Endothelial cell of umbilical vein (primary cell): ENCODE measurements around the gene GAP43. TPM values are rescaled to one million over a fixed set of nuclear protein-coding genes. Genes with fewer than 3 reads are reported as not detected.

Experiments used
- BruUV-seq: library from RNA; stranded (reverse); fragments of 400-500 nt; replicated peaks from 2 replicates; lab custom pipeline; 2021; lab: Mats Ljungman, UMichigan
- CTCF ChIA-PET: fragments of 300-600, 350-600 bp; sonication (Branson Sonifier 250); formaldehyde crosslinking; loops from one replicate; lab custom pipeline; 2021; ENCODE audit warnings: antibody characterized with exemption, inconsistent platforms; lab: Charles Lee
- POLR2A ChIA-PET: fragments of 300-600, 350-600 bp; sonication (Branson Sonifier 250); formaldehyde crosslinking; loops from one replicate; lab custom pipeline; 2021; ENCODE audit warnings: antibody characterized with exemption, inconsistent platforms; lab: Charles Lee
- DNase-seq: peaks from one replicate; pipeline ENCODE4 v3.0.0-alpha.2; 2011; ENCODE audit warnings: low read depth, low spot score
- FAIRE-seq: peaks from 2 replicates; lab custom pipeline; 2011; peaks lifted over from hg19 to GRCh38; lab: Jason Lieb, UNC
- H2AFZ ChIP-seq: 2 replicates; pipeline ENCODE4 v1.6.0; 2012; ENCODE audit warnings: low read depth, low read length, control low read depth, inconsistent platforms
- H3K27ac ChIP-seq: 2 replicates; pipeline ENCODE4 v1.5.1; 2011; ENCODE audit warnings: low read depth, mild to moderate bottlenecking, control low read depth, low read length, moderate library complexity; ENCODE audit not compliant: insufficient read depth
- H3K27me3 ChIP-seq, 2 experiments: 2 replicates each; pipeline versions ENCODE4 v1.6.0 to v1.6.1; 2011; ENCODE audit warnings: low read length in 2 of 2, mixed read lengths in 1 of 2; ENCODE audit not compliant: control insufficient read depth in 2 of 2, insufficient read depth in 2 of 2
- H3K36me3 ChIP-seq, 2 experiments: 2 replicates in 1 of 2; 3 replicates in 1 of 2; pipeline ENCODE4 v1.5.1; 2011; ENCODE audit warnings: low read length in 2 of 2, mild to moderate bottlenecking in 1 of 2, moderate library complexity in 1 of 2; ENCODE audit not compliant: control insufficient read depth in 2 of 2, insufficient read depth in 2 of 2; ENCODE audit errors: extremely low read depth in 1 of 2
- H3K4me1 ChIP-seq: 3 replicates; pipeline ENCODE4 v1.5.1; 2011; ENCODE audit warnings: mild to moderate bottlenecking, low read length; ENCODE audit not compliant: control insufficient read depth, insufficient read depth; ENCODE audit errors: extremely low read depth
- H3K4me2 ChIP-seq: 2 replicates; pipeline ENCODE4 v1.6.1; 2011; ENCODE audit warnings: low read length, control low read depth, mixed read lengths; ENCODE audit not compliant: insufficient read depth
- H3K4me3 ChIP-seq, 3 experiments: fragments of 200-600 bp in 1 of 3; sonication (generic), shearing (Covaris generic) in 1 of 3; replicated peaks in 1 of 3; 2 replicates each; pipeline ENCODE4 v1.5.1; 2011 to 2016; ENCODE audit warnings: control low read depth in 3 of 3, low read length in 3 of 3, mild to moderate bottlenecking in 2 of 3, inconsistent platforms in 1 of 3, low read depth in 1 of 3, moderate library complexity in 1 of 3; ENCODE audit not compliant: insufficient read depth in 1 of 3
- H3K79me2 ChIP-seq: 2 replicates; pipeline ENCODE4 v1.6.0; 2012; ENCODE audit warnings: low read length, inconsistent platforms; ENCODE audit not compliant: control insufficient read depth, insufficient read depth
- H3K9ac ChIP-seq: replicated peaks from 2 replicates; pipeline ENCODE3; 2011; ENCODE audit warnings: low read length, control low read depth; ENCODE audit not compliant: insufficient read depth; ENCODE audit errors: extremely low read depth
- H3K9me1 ChIP-seq: replicated peaks from 3 replicates; pipeline ENCODE4 v1.6.0; 2011; ENCODE audit warnings: mild to moderate bottlenecking, low read length; ENCODE audit not compliant: control insufficient read depth, insufficient read depth; ENCODE audit errors: extremely low read depth
- H3K9me3 ChIP-seq: replicated peaks from 2 replicates; pipeline ENCODE4 v1.5.1; 2012; ENCODE audit warnings: low read length, inconsistent platforms; ENCODE audit not compliant: control insufficient read depth, insufficient read depth
- H4K20me1 ChIP-seq: replicated peaks from 2 replicates; pipeline ENCODE3; 2011; ENCODE audit warnings: mild to moderate bottlenecking, low read length; ENCODE audit not compliant: control insufficient read depth, insufficient read depth; ENCODE audit errors: extremely low read depth
- EZH2 ChIP-seq: IDR thresholded peaks from 2 replicates; pipeline ENCODE4 v1.6.1; 2012; ENCODE audit warnings: borderline replicate concordance, low read depth, mild to moderate bottlenecking, moderate library complexity, low read length, inconsistent platforms; ENCODE audit not compliant: severe bottlenecking
- FOS ChIP-seq: IDR thresholded peaks from 2 replicates; pipeline ENCODE4 v1.6.1; 2011; ENCODE audit warnings: mild to moderate bottlenecking, low read length, moderate library complexity, borderline replicate concordance; ENCODE audit not compliant: insufficient read depth
- GATA2 ChIP-seq: IDR thresholded peaks from 2 replicates; pipeline ENCODE4 v1.7.0; 2011; ENCODE audit warnings: low read depth, mild to moderate bottlenecking, moderate library complexity, mixed read lengths, low read length; ENCODE audit not compliant: insufficient read length, insufficient read depth
- JUN ChIP-seq: IDR thresholded peaks from 2 replicates; pipeline ENCODE4 v1.6.1; 2011; ENCODE audit warnings: borderline replicate concordance, low read depth; ENCODE audit not compliant: insufficient read length, insufficient read depth
- MYC ChIP-seq: IDR thresholded peaks from one replicate; pipeline ENCODE4 v1.6.1; 2011; ENCODE audit warnings: mild to moderate bottlenecking, low read depth, low read length
- POLR2A ChIP-seq: IDR thresholded peaks from 2 replicates; pipeline ENCODE4 v1.6.1; 2012; ENCODE audit warnings: low read depth, mild to moderate bottlenecking, control low read depth, low read length
- POLR2AphosphoS5 ChIP-seq: IDR thresholded peaks from 2 replicates; pipeline ENCODE4 v1.6.1; 2012; ENCODE audit warnings: low read depth, mild to moderate bottlenecking, control low read depth, low read length, moderate library complexity; ENCODE audit not compliant: insufficient read depth
- dilution Hi-C: fragments of 300-500 bp; cut with MboI; formaldehyde crosslinking; loops from one replicate; pipeline ENCODE4 v1.15.0; 2019; ENCODE audit warnings: low sequenced_read_pairs; ENCODE audit not compliant: extremely low pct_ligation_motif_present
- intact Hi-C: fragments of 100-400 bp; cut with micrococcal nuclease; formaldehyde crosslinking; loops from one replicate; pipeline ENCODE4 v1.10.0; 2022
- polyA plus RNA-seq, 4 experiments: library from polyadenylated mRNA; depleted of rRNA in 3 of 4; stranded (reverse) in 3 of 4; unstranded in 1 of 4; fragments of >200 nt; gene quantifications; 2 replicates each; pipeline versions ENCODE4 v1.2.1 to v1.2.3, GENCODE V29; 2011 to 2012; ENCODE audit warnings: missing spikeins in 1 of 4
- total RNA-seq: library from RNA; stranded (reverse); gene quantifications from 2 replicates; pipeline ENCODE4 v1.2.3, GENCODE V29; 2021
- TF ChIP-seq, protein P1 (sequence below): IDR thresholded peaks from 2 replicates; pipeline ENCODE4 v1.6.1; 2011; ENCODE audit not compliant: insufficient read depth, insufficient read length
- TF ChIP-seq, protein P2 (sequence below), 2 donors: IDR thresholded peaks; 1 replicate in 1 of 2; 2 replicates in 1 of 2; pipeline ENCODE4 v1.5.1; 2011; ENCODE audit warnings: low read length in 2 of 2, mild to moderate bottlenecking in 2 of 2, moderate library complexity in 2 of 2, control low read depth in 1 of 2, inconsistent platforms in 1 of 2, low read depth in 1 of 2; ENCODE audit not compliant: insufficient read depth in 1 of 2; ENCODE audit errors: extremely low read depth in 1 of 2

Gene GAP43
- total and polyA plus RNA-seq, 2 donors (not counting 3 experiments of a cell fraction or from before 2014, with no cell fraction given): 0.06 TPM; not detected in 1

- Histone ChIP-seq H3K9me3 (no peaks in the 10 kb centered on the region), H3K9ac (no peak overlapping the region), H3K27me3 (no peaks in the 10 kb centered on the region), H2AFZ (no peak overlapping the region), H3K27ac (no peak overlapping the region), H3K79me2 (no peaks in the 10 kb centered on the region), H3K4me3 (no peak overlapping the region), H3K36me3 (no peaks in the 10 kb centered on the region), H4K20me1 (no peaks in the 10 kb centered on the region), H3K9me1 (no peaks in the 10 kb centered on the region), H3K4me1 (peaks cover 2% of the 10 kb centered on the region), H3K4me2 (no peak overlapping the region)
- intact Hi-C loops: no loop called here
- POLR2A ChIA-PET: no interaction called here
- no peak for DNase-seq
- TF ChIP-seq GATA2 (no peak), FOS (no peak), MYC (no peak), POLR2A (no peak), POLR2AphosphoS5 (no peak), EZH2 (no peak), JUN (no peak)
- TF ChIP-seq, protein P1, sequence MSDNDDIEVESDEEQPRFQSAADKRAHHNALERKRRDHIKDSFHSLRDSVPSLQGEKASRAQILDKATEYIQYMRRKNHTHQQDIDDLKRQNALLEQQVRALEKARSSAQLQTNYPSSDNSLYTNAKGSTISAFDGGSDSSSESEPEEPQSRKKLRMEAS: no peak
- TF ChIP-seq, protein P2, sequence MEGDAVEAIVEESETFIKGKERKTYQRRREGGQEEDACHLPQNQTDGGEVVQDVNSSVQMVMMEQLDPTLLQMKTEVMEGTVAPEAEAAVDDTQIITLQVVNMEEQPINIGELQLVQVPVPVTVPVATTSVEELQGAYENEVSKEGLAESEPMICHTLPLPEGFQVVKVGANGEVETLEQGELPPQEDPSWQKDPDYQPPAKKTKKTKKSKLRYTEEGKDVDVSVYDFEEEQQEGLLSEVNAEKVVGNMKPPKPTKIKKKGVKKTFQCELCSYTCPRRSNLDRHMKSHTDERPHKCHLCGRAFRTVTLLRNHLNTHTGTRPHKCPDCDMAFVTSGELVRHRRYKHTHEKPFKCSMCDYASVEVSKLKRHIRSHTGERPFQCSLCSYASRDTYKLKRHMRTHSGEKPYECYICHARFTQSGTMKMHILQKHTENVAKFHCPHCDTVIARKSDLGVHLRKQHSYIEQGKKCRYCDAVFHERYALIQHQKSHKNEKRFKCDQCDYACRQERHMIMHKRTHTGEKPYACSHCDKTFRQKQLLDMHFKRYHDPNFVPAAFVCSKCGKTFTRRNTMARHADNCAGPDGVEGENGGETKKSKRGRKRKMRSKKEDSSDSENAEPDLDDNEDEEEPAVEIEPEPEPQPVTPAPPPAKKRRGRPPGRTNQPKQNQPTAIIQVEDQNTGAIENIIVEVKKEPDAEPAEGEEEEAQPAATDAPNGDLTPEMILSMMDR (IDR thresholded peaks at IDR 0.05; ENCODE audit: extremely low read depth in 1 of 2, insufficient read depth in 1 of 2, low read depth in 1 of 2, low read length in 2 of 2): no peak
- no TSS peak for BruUV-seq
- CTCF ChIA-PET: no interaction called here
- no peak for FAIRE-seq
- dilution Hi-C loops: no loop called here
Observed at GRCh38 chr3:115761927-115762305, 138.6 kb downstream of the GAP43 start.
